Stimulated activated naive CD4-positive, alpha-beta T cell treated with Interleukin-2 at 50 U/mL for 16 hours (primary cell): ENCODE results near the gene NRAP.

Experiments
- DNase-seq: peaks from one replicate; lab custom pipeline; 2025; lab: John Stamatoyannopoulos, UW

Gene NRAP

DNA sequence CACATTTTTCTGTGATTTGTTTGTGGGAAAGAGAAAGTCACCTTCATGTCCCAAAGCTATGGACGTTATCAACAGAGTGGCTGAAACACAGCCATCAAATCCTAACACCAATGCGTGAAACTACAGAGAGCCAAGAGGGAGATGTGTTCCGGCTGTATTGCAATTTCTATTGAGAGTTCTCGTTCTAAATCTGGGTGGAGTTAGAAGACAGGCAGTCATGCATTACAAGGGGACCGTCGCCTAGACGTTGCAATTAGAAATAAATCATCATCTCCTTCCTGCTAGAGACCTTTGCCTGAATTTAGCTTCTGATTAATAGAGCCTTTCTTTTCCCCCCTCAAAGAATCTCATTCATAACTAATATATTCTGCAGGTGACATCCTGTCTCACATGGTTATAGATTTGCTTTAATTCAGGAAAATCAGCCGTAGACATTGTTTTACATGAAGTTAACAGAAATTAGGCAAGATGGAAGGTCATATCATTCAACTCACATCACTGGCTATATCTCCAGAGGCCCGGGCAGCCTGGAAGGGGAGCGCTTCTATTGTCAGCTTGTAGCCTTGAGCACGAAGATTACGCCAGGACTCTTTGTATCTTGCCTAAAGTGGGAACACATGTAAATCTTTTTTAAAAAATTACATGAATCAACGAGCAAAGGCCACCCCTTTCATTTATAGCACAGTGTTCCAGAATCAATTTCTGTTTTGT is 58.4 kb downstream of the NRAP start:
- DNase-seq = no peak

DNA sequence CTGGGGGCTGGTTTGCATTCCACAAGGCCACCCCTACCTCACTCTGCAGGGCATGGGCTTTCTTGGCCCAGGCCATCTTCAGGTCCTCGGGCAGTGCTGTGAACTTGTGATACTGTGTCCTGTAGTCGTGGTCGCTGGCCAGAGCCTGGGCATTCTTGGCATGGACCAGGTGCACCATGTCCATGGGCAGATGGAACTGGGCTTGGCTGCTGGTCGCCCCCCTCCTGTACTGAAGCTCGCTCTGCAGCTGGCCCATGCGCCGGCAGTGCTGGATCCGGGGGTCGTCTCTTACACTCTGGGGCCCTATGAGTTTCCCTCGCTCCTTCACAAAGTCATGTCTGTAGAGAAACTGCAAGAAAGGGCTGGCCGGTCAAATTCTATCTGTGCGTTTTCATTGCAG is 59.3 kb downstream of the NRAP start:
- no peak for DNase-seq

DNA sequence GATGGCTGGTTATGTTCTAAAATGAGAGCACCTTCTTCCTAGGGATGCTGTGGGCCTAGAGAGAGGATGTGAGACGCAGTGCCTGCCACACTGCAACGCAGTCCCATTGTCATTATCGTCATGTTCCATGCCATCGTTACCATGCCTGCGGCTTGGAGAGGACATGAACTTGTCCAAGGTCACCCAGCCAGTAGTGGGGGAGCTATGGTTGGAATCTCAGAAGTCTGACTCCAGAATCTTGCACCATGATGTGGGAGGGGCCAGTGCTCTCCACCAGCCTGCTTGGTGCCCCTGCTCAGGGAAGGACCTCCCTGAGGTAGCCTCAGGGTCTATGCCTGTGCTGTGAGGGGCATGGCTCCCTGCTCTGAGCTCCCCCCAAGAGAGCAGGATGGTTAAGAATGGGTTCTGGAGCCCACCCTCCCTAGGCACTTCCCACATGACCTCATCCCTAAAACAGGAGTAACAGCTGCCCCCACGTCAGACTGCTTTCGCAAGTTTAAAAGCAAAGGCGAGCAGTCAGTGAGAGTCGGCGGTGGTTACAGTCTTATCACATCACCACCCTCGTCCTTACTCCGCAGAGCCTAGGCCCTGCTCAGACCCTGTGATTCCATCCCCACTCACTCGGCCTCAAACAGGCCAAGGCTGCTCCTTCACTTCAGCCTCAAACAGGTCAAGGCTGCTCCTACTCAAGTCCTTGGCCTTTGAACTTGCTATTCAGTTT is 60.6 kb downstream of the NRAP start:
- no peak for DNase-seq

DNA sequence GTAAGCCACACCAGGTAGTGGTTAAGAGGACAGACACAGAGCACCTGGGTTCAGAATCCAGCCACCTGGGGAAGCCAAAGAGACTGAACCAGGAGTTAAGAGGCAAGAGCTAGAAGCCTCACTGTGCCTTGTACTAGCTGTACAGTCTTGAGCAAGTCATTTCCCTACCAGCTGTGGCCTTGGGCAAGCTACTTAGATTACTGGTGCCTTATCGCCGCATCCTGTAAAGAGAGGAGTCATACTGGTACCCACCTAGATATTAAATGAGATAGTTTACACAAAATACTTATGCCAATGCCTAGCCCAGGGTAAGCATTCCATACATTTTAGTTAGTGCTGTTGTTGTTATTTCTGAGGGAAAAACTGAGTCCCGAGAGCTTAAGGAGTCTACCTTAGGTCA is 63.3 kb downstream of the NRAP start:
- no peak for DNase-seq

DNA sequence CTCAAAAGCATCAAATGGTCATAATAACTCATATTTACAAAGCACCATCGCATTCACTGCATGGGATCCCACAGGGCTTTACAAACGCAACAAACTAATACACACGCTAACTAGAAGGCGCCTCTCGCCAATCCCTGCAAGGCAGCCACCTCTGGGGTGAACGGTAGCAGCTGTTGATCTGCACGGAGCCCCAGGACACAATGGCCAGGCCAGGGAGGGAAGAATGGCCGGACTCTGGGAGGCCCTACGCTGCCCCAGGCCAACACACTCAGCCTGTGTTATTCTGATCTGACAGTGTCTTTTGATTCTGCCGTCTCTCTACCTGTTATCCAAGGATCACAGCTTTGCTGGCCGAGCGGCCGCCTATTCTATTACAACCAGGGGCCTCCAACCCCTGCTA is 69.2 kb downstream of the NRAP start:
- no peak for DNase-seq

DNA sequence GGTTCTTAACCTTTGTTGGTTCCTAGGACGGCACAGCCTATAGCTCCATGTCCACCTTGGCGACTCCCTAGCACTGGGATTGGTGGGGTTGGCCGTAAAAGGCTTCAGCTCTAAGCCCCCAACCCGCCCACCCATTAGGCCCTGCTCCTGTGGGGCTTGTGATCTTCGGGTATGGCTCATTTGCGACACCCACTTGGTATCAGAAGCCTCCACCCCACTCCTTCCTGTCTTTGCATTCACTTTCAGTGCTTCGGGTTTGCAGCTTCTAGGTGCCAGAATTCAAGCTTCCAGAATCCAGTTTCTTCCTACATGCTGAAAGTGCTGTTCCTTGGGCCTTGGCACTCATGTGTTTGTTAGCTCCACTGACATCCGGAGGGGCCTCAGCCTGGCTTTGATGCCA is 71.5 kb downstream of the NRAP start:
- DNase-seq = no peak

DNA sequence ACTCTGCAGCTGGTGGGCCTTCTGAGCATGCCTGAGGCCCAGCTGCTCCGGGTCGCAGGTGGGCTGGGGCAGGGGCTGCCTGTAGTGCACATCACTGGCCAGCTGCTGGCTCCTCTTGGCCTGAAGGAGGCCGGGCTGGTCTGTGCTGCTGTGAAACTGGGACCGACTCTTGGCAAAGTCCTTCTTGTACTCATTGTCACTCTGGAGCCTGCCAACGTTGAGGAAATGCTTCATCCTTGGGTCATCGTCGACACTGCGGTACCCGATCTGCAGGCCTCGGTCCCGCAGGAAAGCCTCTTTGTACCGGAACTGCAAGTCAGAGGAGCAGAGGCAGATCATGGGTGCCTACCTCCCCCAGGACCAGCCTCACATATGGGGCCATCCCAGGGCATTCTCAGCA is 73.3 kb downstream of the NRAP start:
- DNase-seq = no peak

DNA sequence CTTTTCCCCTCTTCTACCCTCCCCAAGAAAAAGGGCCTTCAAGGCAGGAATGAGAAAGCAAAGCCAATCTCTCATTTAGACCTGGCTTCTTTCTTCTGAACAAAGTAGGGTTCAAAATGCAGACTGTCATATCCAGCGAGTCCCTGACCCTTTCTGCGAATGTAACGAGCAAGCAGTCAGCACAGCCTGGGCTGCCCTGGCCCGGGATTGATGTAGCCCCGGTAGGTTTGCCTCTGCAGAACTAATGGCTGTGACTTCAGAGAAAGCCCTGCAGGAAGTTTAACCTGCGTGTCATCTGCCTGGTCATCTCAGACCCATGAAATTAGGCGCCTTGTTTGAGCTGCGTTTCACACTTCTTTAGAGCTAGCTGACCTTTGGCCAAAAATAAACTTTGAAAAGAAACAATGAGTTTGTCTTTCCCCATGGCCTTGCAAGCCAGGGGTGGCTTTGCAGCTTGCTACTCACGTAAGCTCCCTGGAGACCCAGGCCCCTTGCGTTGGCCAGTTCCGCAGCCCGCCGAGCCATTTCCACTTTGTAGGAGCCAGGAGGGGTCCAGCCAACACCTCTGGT is 74.6 kb downstream of the NRAP start:
- DNase-seq = no peak

DNA sequence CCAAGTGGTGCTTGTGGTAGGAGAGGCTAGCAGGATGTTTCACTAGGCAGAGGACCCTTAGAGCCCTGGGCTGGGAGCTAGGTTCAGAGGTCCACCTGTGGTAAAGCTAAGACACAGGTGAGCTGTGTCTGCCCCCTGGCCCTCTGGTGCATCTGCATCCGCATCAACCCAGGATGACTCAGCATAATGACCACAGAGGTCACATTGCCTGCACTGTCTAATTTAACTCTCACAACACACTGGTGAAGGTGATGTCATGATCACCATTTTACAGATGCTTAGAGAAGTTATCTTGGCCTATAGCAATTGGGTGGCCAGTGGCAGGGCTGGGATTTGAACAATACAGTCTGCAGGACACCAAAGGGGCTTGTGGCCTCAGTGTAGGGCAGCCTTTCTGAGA is 77.9 kb downstream of the NRAP start:
- no peak for DNase-seq

DNA sequence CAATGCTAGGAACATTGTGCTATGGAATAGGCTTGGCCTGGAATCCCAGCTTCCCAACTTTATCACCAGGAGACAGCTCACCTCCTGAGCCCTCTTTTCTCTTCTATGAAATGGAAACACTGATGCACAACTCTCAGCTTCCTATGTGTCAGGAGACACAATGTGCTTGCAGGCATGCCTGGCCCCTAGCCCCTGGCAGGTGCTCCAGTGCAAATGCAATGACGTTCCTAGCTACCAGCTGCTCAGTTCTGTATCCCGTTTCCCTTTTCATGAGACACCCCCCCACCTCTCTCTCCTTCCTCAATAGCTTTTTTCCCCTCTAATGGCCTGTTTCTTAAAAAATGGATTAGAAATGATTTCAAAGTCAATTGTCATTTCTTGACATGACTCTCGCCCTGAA is 80.3 kb downstream of the NRAP start:
- DNase-seq = no peak

DNA sequence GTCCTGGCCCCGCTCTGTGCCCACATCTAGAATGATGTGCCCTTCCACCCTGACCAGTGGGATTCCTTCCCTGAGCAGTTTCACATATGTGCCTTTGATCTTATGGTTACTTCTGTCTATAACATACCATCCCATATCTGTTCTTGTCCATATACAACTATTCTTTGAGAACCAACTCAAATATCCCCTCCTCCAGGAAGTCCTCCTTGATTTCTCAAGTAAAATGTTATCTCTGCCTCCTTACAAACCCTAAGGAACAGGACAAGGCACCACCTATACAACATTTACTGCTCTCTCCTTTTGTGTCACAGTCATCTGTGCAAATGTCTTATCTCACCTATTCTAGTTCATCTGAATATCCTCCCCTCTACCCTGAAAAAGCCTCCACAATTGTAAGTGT is 82.7 kb downstream of the NRAP start:
- DNase-seq = no peak

DNA sequence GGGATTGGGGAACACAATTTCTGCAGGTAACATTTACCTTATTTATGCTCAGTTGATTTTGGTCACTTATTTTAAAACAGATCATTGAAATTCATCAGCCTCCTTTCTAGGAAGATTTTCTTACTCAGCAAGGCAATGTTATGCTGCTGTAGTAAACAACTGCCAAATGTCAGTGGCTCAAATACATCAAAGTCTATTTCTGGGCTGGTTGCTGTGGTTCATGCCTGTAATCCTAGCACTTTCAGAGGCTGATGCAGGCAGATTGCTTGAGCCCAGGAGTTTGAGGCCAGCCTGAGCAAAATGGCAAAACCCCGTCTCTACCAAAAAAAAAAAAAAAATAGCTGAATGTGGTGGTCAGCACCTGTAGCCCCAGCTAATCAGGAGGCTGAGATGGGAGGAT is 85.1 kb downstream of the NRAP start:
- no peak for DNase-seq

DNA sequence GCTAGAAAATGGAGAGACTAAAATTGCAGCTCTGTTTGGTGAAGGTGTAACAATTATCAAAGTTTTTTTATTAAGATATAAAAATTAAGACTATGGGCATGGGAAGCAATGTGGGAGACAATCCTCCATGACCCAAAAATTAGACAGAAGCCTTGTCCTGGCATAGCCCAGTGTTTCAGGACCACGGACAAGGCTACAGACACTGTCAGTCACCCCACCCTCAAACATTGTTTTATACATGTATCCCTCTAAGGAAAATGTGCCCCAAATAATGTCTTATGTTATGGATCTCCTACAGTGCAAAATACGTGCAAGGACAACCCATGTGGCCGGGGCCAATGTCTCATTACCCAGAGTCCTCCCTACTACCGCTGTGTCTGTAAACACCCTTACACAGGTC is 87.0 kb downstream of the NRAP start:
- no peak for DNase-seq

DNA sequence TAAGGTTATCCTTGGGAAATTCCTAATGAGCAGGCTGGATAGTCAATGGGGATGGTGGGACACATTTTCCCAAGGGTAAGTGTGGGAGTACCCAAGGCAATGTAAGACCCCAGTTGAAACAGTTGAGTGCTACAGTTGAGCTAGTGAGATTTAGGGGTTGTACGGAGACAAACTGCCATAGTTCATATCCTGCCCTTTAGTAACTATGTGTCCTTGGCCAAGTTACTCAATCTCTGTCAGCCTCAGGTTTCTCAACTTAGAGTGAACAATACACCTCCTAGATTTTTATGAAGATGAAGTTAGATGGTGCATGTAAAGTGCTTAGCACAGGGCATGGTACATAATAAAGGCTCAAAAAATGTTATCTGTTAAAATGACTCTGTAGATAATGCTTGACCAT is 90.5 kb downstream of the NRAP start:
- DNase-seq = no peak

DNA sequence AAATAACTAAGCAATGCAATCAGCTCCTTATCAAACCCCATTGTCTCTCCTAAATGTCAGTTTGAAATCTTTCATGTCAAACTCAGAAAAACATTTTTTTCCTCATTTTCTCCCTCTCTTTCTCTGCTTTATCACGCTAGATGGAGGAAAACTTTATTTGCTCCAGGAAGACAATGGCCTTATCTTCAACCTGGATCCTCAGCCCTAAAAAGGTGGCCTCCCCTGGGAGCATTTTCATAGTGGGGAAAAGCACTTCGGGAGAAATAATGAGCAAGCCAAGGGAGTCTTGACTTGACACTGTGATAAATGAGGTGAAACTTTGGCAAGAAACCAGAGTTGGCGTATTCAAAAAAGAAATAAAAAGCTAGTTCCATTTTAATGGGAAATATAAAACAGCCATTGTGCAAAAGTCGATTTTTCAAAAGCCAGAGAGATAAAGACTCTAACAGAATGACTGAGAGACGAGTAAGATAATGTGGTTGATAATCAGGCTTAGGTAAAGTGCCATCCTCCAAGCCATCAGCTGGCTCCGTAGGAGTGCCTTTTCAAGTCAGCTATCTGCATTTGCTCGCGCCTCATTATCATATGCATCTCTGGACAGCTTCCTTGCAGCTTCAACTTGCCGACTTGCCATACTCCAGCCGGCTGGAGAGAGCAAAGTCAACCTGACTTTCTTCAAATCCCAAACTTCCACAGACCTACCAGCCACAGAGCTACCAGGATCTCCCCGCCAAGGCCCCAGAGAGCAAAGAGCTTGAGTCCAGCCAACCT is 91.1 kb downstream of the NRAP start:
- DNase-seq = no peak

DNA sequence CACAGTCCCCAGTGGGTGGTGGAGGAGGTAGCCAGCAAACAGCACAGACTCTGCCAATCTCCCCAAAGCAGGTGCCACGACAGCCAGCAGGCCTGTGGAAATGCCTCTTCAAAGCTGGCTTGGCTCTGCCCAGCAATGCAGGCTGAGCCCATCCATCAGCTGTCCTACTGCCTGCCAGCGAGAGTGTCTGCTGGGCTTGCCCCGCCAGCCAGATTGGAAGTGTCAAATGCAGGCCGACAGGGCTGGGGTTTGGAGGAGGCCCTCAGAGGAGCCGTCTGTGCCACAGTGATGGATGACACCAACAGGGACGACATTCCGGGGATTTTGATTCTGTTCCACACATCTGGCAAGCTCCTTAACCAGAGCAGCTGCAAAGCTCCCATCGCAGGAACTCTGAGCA is 94.3 kb downstream of the NRAP start:
- no peak for DNase-seq

DNA sequence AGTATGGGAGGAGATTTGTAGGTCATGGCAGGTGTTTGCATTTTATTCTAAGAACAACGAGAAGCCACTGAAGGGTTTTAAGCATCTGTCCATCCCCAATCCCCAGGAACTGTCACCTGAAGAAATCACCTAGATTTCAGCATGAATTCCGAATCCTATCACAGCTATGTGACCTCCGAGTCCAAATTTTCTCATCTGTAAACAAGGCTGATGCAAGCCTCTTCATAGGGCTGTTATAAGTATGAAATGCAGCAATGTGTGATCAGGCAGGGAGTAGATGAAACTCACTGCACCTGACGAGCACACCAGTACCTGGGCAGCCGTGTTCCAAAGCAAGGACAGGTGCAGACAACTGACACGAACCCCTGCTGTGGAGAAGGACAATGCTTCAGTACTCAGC is 97.0 kb downstream of the NRAP start:
- DNase-seq = no peak

DNA sequence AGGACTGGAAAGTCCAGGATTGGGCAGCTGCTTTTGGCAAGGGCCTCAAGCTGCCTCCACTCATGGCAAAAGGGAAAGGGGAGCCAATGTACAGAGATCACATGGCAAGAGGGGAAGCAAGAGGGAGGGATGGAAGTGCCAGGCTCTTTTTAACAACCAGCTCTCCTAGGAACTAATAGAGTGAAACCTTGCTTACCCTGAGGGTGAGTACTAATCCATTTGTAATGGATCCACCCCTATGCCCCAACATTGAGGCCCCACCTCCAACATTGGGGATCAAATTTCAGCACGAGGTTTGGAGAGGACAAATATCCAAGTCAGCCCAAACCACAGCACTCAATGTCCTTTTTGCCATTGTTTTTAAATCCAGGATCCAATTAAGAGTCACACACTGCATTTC is 98.5 kb downstream of the NRAP start:
- DNase-seq = no peak

DNA sequence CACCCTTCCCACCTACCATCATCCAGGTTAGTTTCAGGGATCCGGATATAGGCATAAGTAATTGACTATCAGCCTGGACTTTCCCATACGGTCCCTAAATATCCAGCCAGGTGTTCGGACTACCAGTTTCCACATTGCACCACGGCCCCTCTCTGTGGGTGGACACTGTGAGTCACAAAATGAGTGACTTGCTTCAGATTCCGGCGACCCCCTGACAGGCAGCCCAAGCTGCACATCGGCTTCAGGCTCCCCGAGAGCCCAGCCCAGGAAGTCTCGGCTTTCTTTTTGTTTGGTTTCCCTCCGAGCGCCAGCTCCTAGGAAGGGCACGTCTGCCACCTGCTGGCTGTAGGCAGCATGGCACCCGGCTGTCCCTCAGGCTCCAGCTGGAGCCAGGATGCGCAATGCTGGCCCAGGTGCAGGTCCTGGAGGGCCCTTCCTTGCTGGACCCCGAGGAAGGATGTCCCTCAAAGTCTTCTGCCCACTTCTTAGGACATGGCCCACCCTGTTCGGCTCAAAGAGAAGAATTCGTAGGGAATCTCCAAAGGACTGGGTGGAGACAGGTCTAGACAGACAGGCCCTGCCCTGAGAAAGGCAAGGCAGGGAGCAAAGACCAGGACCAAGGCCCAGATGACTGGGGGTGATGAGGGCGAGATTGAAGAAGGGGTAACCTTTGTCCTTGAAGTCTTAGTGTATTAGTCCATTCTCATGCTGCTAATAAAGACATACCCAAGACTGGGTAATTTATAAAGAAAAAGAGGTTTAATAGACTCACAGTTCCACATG is 100.3 kb downstream of the NRAP start:
- peak; percentile 48 for DNase-seq

DNA sequence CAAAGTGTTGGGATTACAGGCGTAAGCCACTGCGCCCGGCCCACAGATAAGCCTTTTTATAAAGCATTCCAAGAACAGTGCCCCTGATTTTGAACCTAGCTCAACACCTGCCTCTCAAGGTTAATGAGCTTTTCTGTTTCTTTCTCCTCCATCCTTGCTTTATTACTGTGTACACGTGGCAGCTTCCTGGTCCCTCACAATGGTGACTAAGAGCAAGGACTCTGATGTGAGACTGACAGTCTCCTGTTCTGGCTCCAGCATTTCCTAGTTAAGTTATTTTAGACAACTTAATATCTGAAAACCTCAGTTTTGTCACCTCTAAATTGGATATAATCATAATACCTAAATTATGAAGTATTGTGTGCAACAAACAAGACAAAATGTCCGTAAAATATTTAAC is 101.1 kb downstream of the NRAP start:
- no peak for DNase-seq

DNA sequence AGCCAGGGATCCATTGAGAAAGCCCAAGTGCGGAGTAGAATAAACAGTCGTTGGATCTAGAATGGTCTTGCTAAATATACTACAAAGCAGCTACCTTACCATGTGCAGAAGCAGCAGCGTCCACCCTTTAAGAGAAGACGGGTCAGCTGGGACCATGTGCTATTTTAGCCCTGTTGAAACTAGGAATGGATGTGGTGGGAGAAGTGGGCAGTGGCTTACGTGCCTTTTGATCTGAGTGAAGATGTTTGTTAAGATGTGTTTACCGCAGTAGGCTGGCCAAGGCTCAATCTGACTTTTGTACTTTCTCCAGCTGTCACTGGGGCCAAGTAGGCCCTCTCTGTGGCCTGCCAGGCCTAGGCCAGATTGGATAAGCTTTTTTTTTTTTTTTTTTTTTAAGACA is 101.8 kb downstream of the NRAP start:
- DNase-seq = no peak

DNA sequence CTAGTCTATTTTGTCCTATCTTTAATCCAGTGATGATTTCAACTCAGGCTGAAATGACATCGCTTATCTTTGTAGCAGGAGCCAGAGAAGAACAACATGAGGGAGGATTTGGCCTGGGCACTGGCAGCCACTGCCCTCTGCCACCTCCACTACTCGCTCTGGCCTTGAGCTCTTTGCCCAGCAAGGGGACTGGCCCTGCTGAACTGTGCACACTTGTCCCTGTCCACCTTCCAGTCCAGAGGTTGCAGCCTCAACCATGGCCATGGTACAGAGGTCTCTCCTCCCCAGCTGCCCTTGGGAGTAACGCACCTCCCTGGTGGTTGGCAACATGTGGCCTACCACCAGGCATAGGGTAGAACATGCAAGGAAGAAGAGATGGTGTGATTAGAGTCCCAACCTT is 102.6 kb downstream of the NRAP start:
- no peak for DNase-seq
